ENCODE data around the gene SELP. TPM values are rescaled to one million over a fixed set of nuclear protein-coding genes. Genes with fewer than 3 reads are reported as not detected.

The SELP gene
- total and polyA plus RNA-seq, 3 experiments from 2014 or later, result 0.31 to 2.7 (median 0.75) TPM

DNA sequence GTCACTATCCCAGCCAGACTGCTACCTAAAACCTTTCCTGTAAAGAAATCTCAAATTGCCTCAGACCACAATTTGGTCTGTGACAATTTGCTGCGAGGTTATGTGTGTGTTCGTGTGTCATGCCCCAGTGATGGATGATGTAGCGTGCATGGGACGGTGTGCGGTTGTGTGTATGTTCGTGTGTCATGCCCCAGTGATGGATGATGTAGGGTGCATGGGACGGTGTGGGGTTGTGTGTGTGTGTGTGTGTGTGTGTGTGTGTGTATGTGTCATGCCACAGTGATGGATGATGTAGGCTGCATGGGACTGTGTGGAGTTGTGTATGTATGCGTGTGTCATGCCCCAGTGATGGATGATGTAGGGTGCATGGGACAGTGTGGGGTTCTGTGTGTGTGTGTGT, 9.4 kb downstream of the SELP start:
- Mint-ChIP-seq H3K27ac (peak overlapping the region in 1 of 8 donors; percentile 86), H3K27me3 (peaks cover 0 to 2% of the 10 kb centered on the region in 2 donors), H3K4me3 (no peak overlapping the region), H3K4me1 (peaks cover 22 to 37% (median 26%) of the 10 kb centered on the region in 3 donors), H3K9me3 (no peaks in the 10 kb centered on the region), H3K36me3 (peaks cover 0 to 10% (median 3%) of the 10 kb centered on the region in 3 donors)
- no peak overlapping the region for H3K27ac ChIP-seq (ENCODE audit: low read depth, low read length)
- H3K27me3 ChIP-seq (ENCODE audit: insufficient read depth, low read length, poor library complexity, severe bottlenecking), result no peaks in the 10 kb centered on the region
- ChIA-PET CTCF (no interaction called here), POLR2A (no interaction called here)
- no peak overlapping the region for H3K4me3 ChIP-seq (ENCODE audit: low read length)
- no peaks in the 10 kb centered on the region for H3K9me3 ChIP-seq (ENCODE audit: low read length)
- DNase-seq, result no peak
- H3K4me1 ChIP-seq (ENCODE audit: insufficient read depth, low read length), result peaks cover 31% of the 10 kb centered on the region
- H3K36me3 ChIP-seq (ENCODE audit: insufficient read depth, low read length), result no peaks in the 10 kb centered on the region

DNA sequence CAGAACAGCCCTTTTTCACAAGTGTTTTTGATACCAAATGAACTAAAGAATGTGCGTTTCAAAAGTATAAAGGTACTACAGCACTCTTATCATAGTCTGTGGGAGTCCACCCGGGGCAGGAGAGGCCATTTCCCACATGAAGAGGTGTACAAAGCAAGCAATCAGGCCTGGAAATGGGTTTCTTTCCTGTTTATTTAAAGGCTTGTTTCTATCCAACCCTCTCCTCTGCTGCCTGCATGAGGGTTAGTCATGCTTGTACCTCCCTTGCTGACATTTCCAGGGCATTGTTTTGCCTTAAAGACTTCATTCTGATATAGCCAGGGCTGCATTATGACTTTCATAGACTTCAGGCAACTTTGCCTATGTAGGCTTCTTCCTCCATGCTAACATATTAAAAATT, 11.6 kb downstream of the SELP start:
- Mint-ChIP-seq H3K27me3 (no peaks in the 10 kb centered on the region), H3K4me3 (no peak overlapping the region)
- no peak for DNase-seq

DNA sequence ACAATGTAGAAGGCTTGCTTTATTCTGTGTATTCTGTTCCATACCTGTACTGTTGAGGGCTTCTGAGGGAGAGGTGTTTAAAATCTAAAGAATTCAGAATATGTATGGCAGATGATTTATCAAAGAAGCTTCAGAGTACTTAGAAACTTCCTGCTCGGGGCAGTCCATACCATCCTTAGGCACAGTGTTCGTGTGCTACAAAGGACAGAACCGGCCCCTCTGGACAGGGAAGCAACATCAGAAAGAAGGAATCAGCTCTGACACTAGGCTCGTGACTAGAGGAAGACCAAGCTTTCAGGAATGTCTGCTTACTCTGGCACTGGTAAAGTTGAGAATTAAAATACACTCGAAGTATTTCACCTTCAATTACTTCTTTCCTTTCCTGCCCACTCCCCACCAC, 14.1 kb downstream of the SELP start:
- Mint-ChIP-seq H3K27me3 (no peaks in the 10 kb centered on the region), H3K9me3 (no peaks in the 10 kb centered on the region), H3K4me3 (no peak overlapping the region), H3K4me1 (peaks cover 0 to 5% (median 4%) of the 10 kb centered on the region in 3 donors), H3K36me3 (peaks cover 0 to 4% (median 2%) of the 10 kb centered on the region in 3 donors), H3K27ac (peak overlapping the region in 1 of 8 donors; percentile 30)
- ChIA-PET CTCF (interaction anchor here (1.2 kb wide), 2 partner anchors 14 to 96 kb away, joined by 4 to 5 read pairs; no protein-coding TSS in a partner anchor), POLR2A (no interaction called here)
- Histone ChIP-seq H3K9me3 (ENCODE audit: low read length) (no peaks in the 10 kb centered on the region), H3K4me1 (ENCODE audit: insufficient read depth, low read length) (peaks cover 5% of the 10 kb centered on the region), H3K27me3 (ENCODE audit: insufficient read depth, low read length, poor library complexity, severe bottlenecking) (no peaks in the 10 kb centered on the region), H3K27ac (ENCODE audit: low read depth, low read length) (no peak overlapping the region), H3K36me3 (ENCODE audit: insufficient read depth, low read length) (no peaks in the 10 kb centered on the region), H3K4me3 (ENCODE audit: low read length) (no peak overlapping the region)
- no peak for DNase-seq

More for the DNA sequence above, 11.6 kb downstream of the SELP start:
- Histone ChIP-seq H3K36me3 (ENCODE audit: insufficient read depth, low read length) (no peaks in the 10 kb centered on the region), H3K27me3 (ENCODE audit: insufficient read depth, low read length, poor library complexity, severe bottlenecking) (no peaks in the 10 kb centered on the region), H3K4me1 (ENCODE audit: insufficient read depth, low read length) (peaks cover 10% of the 10 kb centered on the region), H3K9me3 (ENCODE audit: low read length) (no peaks in the 10 kb centered on the region), H3K4me3 (ENCODE audit: low read length) (no peak overlapping the region), H3K27ac (ENCODE audit: low read depth, low read length) (no peak overlapping the region)
- ChIA-PET POLR2A (no interaction called here), CTCF (no interaction called here)
- Mint-ChIP-seq H3K9me3 (no peaks in the 10 kb centered on the region), H3K4me1 (peaks cover 4 to 15% (median 10%) of the 10 kb centered on the region in 3 donors), H3K36me3 (peaks cover 0 to 10% (median 3%) of the 10 kb centered on the region in 3 donors), H3K27ac (no peak overlapping the region)

DNA sequence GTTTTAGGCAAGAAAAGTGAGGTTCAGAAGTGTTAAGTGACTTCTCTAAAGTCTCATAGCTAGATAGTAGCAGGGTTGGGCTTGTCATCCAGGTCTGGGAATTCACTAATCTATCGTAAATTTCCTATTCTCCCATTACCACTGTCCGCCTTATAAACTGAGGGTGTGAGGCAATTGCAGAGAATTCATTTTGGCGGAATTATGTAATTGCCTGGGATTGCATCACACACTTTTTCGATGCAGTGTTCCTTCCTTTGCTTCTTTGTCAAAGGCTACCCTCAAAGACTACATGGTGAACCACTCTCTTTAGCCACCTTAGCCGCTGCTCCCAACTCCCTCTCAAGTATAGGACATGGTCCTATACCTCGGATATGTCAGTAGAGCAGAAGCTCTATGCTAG, 19.1 kb downstream of the SELP start:
- CTCF ChIA-PET, result interaction anchor here (1.0 to 1.2 kb wide), 3 partner anchors 9 to 101 kb away, joined by 3 to 5 read pairs (median 4); no protein-coding TSS in a partner anchor
- POLR2A ChIA-PET, result no interaction called here

DNA sequence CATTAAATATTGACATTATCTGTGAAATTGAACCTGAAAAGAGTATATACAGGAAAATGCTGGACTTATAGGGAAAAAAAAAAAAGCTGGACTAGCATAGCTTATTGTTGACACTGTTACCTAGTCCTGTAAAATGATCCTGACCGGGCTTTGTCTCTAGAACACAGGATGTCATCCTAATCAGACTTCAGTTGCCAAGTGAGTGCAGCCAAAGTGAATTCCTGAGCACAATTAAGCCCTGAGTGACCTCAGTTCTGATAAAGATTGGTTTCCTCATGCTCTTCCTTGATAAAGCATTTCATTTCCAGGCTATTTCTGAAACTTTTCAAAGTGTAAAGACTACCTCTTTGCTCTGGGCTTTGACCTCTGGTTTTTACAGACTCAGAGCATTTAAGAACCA, 19.8 kb downstream of the SELP start:
- CTCF ChIA-PET, result interaction anchor here (1.0 kb wide), 1 partner anchor 9 kb away, joined by 3 read pairs; no protein-coding TSS in a partner anchor
- H3K4me1 Mint-ChIP-seq, result peaks cover 11 to 17% (median 13%) of the 10 kb centered on the region in 3 donors
- no peak overlapping the region for H3K4me3 Mint-ChIP-seq
- Histone ChIP-seq H3K36me3 (ENCODE audit: insufficient read depth, low read length) (no peaks in the 10 kb centered on the region), H3K27me3 (ENCODE audit: insufficient read depth, low read length, poor library complexity, severe bottlenecking) (no peaks in the 10 kb centered on the region), H3K27ac (ENCODE audit: low read depth, low read length) (no peak overlapping the region), H3K9me3 (ENCODE audit: low read length) (no peaks in the 10 kb centered on the region), H3K4me3 (ENCODE audit: low read length) (no peak overlapping the region), H3K4me1 (ENCODE audit: insufficient read depth, low read length) (peaks cover 21% of the 10 kb centered on the region)
- H3K27ac Mint-ChIP-seq, result no peak overlapping the region
- no peak for DNase-seq
- H3K27me3 Mint-ChIP-seq, result no peaks in the 10 kb centered on the region
- H3K9me3 Mint-ChIP-seq, result no peaks in the 10 kb centered on the region
- H3K36me3 Mint-ChIP-seq, result no peaks in the 10 kb centered on the region
- POLR2A ChIA-PET, result no interaction called here

More for the DNA sequence above, 19.1 kb downstream of the SELP start:
- Histone ChIP-seq H3K4me1 (ENCODE audit: insufficient read depth, low read length) (peaks cover 15% of the 10 kb centered on the region), H3K27ac (ENCODE audit: low read depth, low read length) (no peak overlapping the region), H3K4me3 (ENCODE audit: low read length) (no peak overlapping the region), H3K27me3 (ENCODE audit: insufficient read depth, low read length, poor library complexity, severe bottlenecking) (no peaks in the 10 kb centered on the region), H3K9me3 (ENCODE audit: low read length) (no peaks in the 10 kb centered on the region), H3K36me3 (ENCODE audit: insufficient read depth, low read length) (no peaks in the 10 kb centered on the region)
- Mint-ChIP-seq H3K27ac (no peak overlapping the region), H3K27me3 (no peaks in the 10 kb centered on the region), H3K4me3 (no peak overlapping the region), H3K9me3 (no peaks in the 10 kb centered on the region), H3K4me1 (peaks cover 4 to 9% (median 5%) of the 10 kb centered on the region in 3 donors), H3K36me3 (no peaks in the 10 kb centered on the region)
- DNase-seq, result no peak

DNA sequence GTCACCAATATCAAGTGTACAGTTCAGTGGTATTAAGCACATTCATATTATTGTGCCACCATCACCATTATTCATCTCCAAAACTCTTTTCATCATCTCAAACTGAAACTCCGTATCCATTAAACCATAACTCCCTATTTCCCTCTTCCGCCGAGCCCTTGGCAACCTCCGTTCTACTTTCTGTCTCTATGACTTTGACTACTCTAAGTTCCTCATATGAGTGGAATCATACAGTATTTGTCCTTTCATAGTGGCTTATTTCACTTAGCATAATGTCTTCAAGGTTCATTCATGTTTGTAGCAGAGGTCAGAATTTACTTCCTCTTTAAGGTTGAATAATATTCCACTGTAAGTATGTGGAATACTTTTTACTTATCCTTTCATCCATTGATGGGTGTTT, 21.7 kb downstream of the SELP start:
- Mint-ChIP-seq H3K36me3 (no peaks in the 10 kb centered on the region), H3K9me3 (no peaks in the 10 kb centered on the region), H3K27me3 (no peaks in the 10 kb centered on the region), H3K4me1 (peaks cover 27 to 30% (median 30%) of the 10 kb centered on the region in 3 donors), H3K27ac (no peak overlapping the region), H3K4me3 (no peak overlapping the region)
- Histone ChIP-seq H3K27ac (ENCODE audit: low read depth, low read length) (no peak overlapping the region), H3K9me3 (ENCODE audit: low read length) (no peaks in the 10 kb centered on the region), H3K4me3 (ENCODE audit: low read length) (no peak overlapping the region), H3K4me1 (ENCODE audit: insufficient read depth, low read length) (peaks cover 36% of the 10 kb centered on the region), H3K36me3 (ENCODE audit: insufficient read depth, low read length) (no peaks in the 10 kb centered on the region), H3K27me3 (ENCODE audit: insufficient read depth, low read length, poor library complexity, severe bottlenecking) (no peaks in the 10 kb centered on the region)
- no peak for DNase-seq
- CTCF ChIA-PET, result no interaction called here
- POLR2A ChIA-PET, result no interaction called here

DNA sequence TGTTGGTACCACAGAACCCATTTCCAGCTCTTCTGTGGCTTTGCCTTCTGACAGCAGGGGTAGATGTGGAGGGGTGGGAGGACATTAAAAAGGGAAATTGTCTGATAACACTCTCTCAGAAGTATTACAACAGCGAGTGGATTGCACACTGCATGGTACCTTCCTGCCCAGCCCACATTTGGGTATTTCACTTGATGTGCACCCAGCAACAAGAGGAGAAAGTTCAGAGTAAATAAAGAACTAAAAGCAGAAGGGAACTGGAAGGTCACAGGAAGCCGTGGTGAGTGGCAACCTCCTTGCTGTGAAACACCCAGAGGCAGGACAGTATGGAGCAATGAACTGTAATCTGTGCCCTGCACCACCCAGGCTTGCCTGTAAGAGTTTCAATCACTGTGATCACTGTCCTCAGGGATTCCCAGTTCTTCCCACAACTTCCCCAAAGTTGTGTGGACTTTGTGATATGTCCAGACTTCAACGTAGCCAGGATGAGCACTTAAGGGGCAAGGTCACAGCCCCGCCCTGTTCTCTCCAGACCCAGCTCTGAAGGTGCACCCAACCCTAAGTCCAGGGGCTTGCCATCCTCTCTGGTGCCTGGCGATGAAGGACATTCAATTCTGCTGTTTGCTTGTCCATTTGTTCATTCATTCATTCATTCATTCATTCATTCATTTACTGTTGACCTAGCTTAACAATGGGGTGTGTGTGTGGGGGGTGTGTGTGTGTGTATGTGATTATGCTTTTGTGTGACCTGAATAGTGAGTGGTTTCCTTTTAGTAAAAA, 25.0 kb downstream of the SELP start:
- no peaks in the 10 kb centered on the region for H3K36me3 Mint-ChIP-seq
- POLR2A ChIA-PET, result interaction anchor here (0.6 to 2.1 kb wide), 2 partner anchors 30 to 88 kb away, joined by 3 to 9 read pairs; no protein-coding TSS in a partner anchor
- no peak overlapping the region for H3K27ac ChIP-seq (ENCODE audit: low read depth, low read length)
- H3K27me3 ChIP-seq (ENCODE audit: insufficient read depth, low read length, poor library complexity, severe bottlenecking), result no peaks in the 10 kb centered on the region
- H3K9me3 Mint-ChIP-seq, result no peaks in the 10 kb centered on the region
- peaks cover 54 to 57% (median 56%) of the 10 kb centered on the region in 3 donors for H3K4me1 Mint-ChIP-seq
- peak overlapping the region; percentile 10 to 69 (median 33) for H3K4me3 Mint-ChIP-seq
- H3K9me3 ChIP-seq (ENCODE audit: low read length), result no peaks in the 10 kb centered on the region
- H3K27ac Mint-ChIP-seq, result peak overlapping the region; percentile 0 to 93 (median 74)
- H3K4me1 ChIP-seq (ENCODE audit: insufficient read depth, low read length), result peaks cover 59% of the 10 kb centered on the region
- no peaks in the 10 kb centered on the region for H3K27me3 Mint-ChIP-seq
- DNase-seq, result peak; percentile 22 to 80 (median 66)
- CTCF ChIA-PET, result interaction anchor here (1.0 to 1.8 kb wide), 2 partner anchors 105 to 107 kb away, joined by 3 to 4 read pairs; no protein-coding TSS in a partner anchor
- H3K4me3 ChIP-seq (ENCODE audit: low read length), result peak overlapping the region; percentile 57
- no peaks in the 10 kb centered on the region for H3K36me3 ChIP-seq (ENCODE audit: insufficient read depth, low read length)
